ENCODE data around the gene CPSF4. TPM values are rescaled to one million over a fixed set of nuclear protein-coding genes. Genes with fewer than 3 reads are reported as not detected.

The CPSF4 gene
- total and polyA plus RNA-seq, 8 donors = 15.2 to 42.5 (median 23.7) TPM

- intact Hi-C loops (cut with DNase I) = no loop called here
Measured at GRCh38 chr7:99460651-99461050, 21.9 kb downstream of the CPSF4 start.

GRCh38 chr7:99461221-99461620, 22.5 kb downstream of the CPSF4 start:
- TF ChIP-seq CTCF (IDR thresholded peaks at IDR 0.05) = no peak
- ATAC-seq (no peak), FAIRE-seq (no peak), DNase-seq (peak in 1 of 6 donors; percentile 10)
- 85 to 86% methylated on average over 2 of the region's 2 CpGs for WGBS, 2 donors
- Histone ChIP-seq H3K27me3 (no peaks in the 10 kb centered on the region), H3K36me3 (peaks cover 0 to 20% (median 12%) of the 10 kb centered on the region in 3 donors), H3K27ac (no peak overlapping the region), H3K9me3 (no peaks in the 10 kb centered on the region), H3K4me3 (no peak overlapping the region), H3K4me1 (peaks cover 0 to 14% (median 7%) of the 10 kb centered on the region in 3 donors)
- intact Hi-C loops (cut with DNase I) = no loop called here

More at GRCh38 chr7:99460651-99461050, 21.9 kb downstream of the CPSF4 start:
- Histone ChIP-seq H3K27ac (no peak overlapping the region), H3K9me3 (no peaks in the 10 kb centered on the region), H3K27me3 (no peaks in the 10 kb centered on the region), H3K4me1 (peaks cover 0 to 14% (median 7%) of the 10 kb centered on the region in 3 donors), H3K36me3 (peaks cover 0 to 24% (median 12%) of the 10 kb centered on the region in 3 donors), H3K4me3 (no peak overlapping the region)
- DNase-seq (peak in 2 of 6 donors; percentile 26), ATAC-seq (no peak), FAIRE-seq (no peak)
- no peak for TF ChIP-seq CTCF (IDR thresholded peaks at IDR 0.05)
- WGBS, 2 donors = 64 to 73% methylated on average over 11 of the region's 11 CpGs

- H3K4me3 ChIP-seq = peak overlapping the region; percentile 40 to 83 (median 72)
- FAIRE-seq = no peak
- peak overlapping the region; percentile 58 to 88 (median 64) for H3K27ac ChIP-seq
Measured at GRCh38 chr7:99465421-99465768, 26.7 kb downstream of the CPSF4 start.

GRCh38 chr7:99468336-99468918, 29.7 kb downstream of the CPSF4 start:
- Histone ChIP-seq H3K4me1 (peaks cover 0 to 14% (median 7%) of the 10 kb centered on the region in 3 donors), H3K27me3 (no peaks in the 10 kb centered on the region), H3K9me3 (no peaks in the 10 kb centered on the region), H3K36me3 (no peaks in the 10 kb centered on the region), H3K27ac (no peak overlapping the region), H3K4me3 (no peak overlapping the region)
- peak in 2 of 6 donors; percentile 34 to 61 for DNase-seq
- FAIRE-seq = no peak
- 83 to 85% methylated on average over 29 of the region's 29 CpGs for WGBS, 2 donors
- no peak for ATAC-seq
- TF ChIP-seq CTCF (IDR thresholded peaks at IDR 0.05) = no peak
- intact Hi-C loops (cut with DNase I) = no loop called here

More at GRCh38 chr7:99465421-99465768, 26.7 kb downstream of the CPSF4 start:
- DNase-seq (no peak), ATAC-seq (peak in 3 of 4 donors; percentile 3 to 9 (median 7))
- Histone ChIP-seq H3K36me3 (no peaks in the 10 kb centered on the region), H3K9me3 (no peaks in the 10 kb centered on the region), H3K4me1 (peaks cover 0 to 14% (median 7%) of the 10 kb centered on the region in 3 donors), H3K27me3 (no peaks in the 10 kb centered on the region)
- 1 to 2% methylated on average over 9 of the region's 9 CpGs for WGBS, 2 donors
- intact Hi-C loops (cut with DNase I) = no loop called here
- TF ChIP-seq CTCF (IDR thresholded peaks at IDR 0.05) = no peak

- no peak overlapping the region for H3K27ac ChIP-seq
Measured at GRCh38 chr7:99469381-99470065, 30.8 kb downstream of the CPSF4 start.

More at GRCh38 chr7:99469381-99470065, 30.8 kb downstream of the CPSF4 start:
- no peaks in the 10 kb centered on the region for H3K9me3 ChIP-seq
- no peaks in the 10 kb centered on the region for H3K36me3 ChIP-seq
- intact Hi-C loops (cut with DNase I) = no loop called here
- H3K4me3 ChIP-seq = no peak overlapping the region
- TF ChIP-seq CTCF (IDR thresholded peaks at IDR 0.05) = no peak
- ATAC-seq (no peak), DNase-seq (peak in 2 of 6 donors; percentile 3 to 4), FAIRE-seq (no peak)
- peaks cover 0 to 13% (median 7%) of the 10 kb centered on the region in 3 donors for H3K4me1 ChIP-seq
- WGBS, 2 donors = 30 to 35% methylated on average over 23 of the region's 23 CpGs
- no peaks in the 10 kb centered on the region for H3K27me3 ChIP-seq
